ENCODE results near the gene AACS. TPM values are rescaled to one million over a fixed set of nuclear protein-coding genes. Genes with fewer than 3 reads are reported as not detected.

Gene AACS
- total RNA-seq, 1 experiment from 2014 or later: 20.1 TPM

GRCh38 chr12:125178222-125178621 lies 113.0 kb downstream of the AACS start:
- Histone ChIP-seq H3K27ac (ENCODE audit: low read depth, low read length, poor library complexity, severe bottlenecking) (no peak overlapping the region), H3K4me1 (ENCODE audit: insufficient read depth, low read length, poor library complexity, severe bottlenecking) (peaks cover under 1% of the 10 kb centered on the region), H3K36me3 (ENCODE audit: insufficient read depth, low read length, poor library complexity, severe bottlenecking) (no peaks in the 10 kb centered on the region), H3K9me3 (ENCODE audit: low read depth, low read length, poor library complexity, severe bottlenecking) (no peaks in the 10 kb centered on the region), H3K27me3 (replicated peaks; ENCODE audit: insufficient read depth, low read depth, low read length, poor library complexity) (peaks cover 13% of the 10 kb centered on the region), H3K4me3 (ENCODE audit: low read depth, low read length, poor library complexity, severe bottlenecking) (no peak overlapping the region)
- no peak for TF ChIP-seq EZH2 (IDR thresholded peaks at IDR 0.05; ENCODE audit: borderline replicate concordance, low read depth, low read length, poor library complexity, severe bottlenecking)
- no peak for TF ChIP-seq CTCF (conservative IDR thresholded peaks at IDR 0.05; ENCODE audit: low read depth, low read length)
- no TSS peak for BruUV-seq (replicated peaks)
- POLR2A ChIA-PET (ENCODE audit: low non-redundant PET): no interaction called here
- CTCF ChIA-PET: no interaction called here
- intact Hi-C loops (cut with micrococcal nuclease; ENCODE audit: unreplicated experiment): no loop called here
- no peak for DNase-seq (ENCODE audit: low spot score)

- TF ChIP-seq CTCF (conservative IDR thresholded peaks at IDR 0.05; ENCODE audit: low read depth, low read length): no peak
- no peak for TF ChIP-seq EZH2 (IDR thresholded peaks at IDR 0.05; ENCODE audit: borderline replicate concordance, low read depth, low read length, poor library complexity, severe bottlenecking)
- BruUV-seq (replicated peaks): no TSS peak
- Histone ChIP-seq H3K9me3 (ENCODE audit: low read depth, low read length, poor library complexity, severe bottlenecking) (no peaks in the 10 kb centered on the region), H3K27ac (ENCODE audit: low read depth, low read length, poor library complexity, severe bottlenecking) (no peak overlapping the region), H3K4me1 (ENCODE audit: insufficient read depth, low read length, poor library complexity, severe bottlenecking) (peaks cover 9% of the 10 kb centered on the region), H3K27me3 (replicated peaks; ENCODE audit: insufficient read depth, low read depth, low read length, poor library complexity) (peaks cover 11% of the 10 kb centered on the region), H3K36me3 (ENCODE audit: insufficient read depth, low read length, poor library complexity, severe bottlenecking) (no peaks in the 10 kb centered on the region), H3K4me3 (ENCODE audit: low read depth, low read length, poor library complexity, severe bottlenecking) (no peak overlapping the region)
- intact Hi-C loops (cut with micrococcal nuclease; ENCODE audit: unreplicated experiment): loop anchor here (5.0 to 10.0 kb wide), 3 partner anchors 352 to 885 kb away; no protein-coding TSS in a partner anchor
- ChIA-PET CTCF (no interaction called here), POLR2A (ENCODE audit: low non-redundant PET) (no interaction called here)
- DNase-seq (ENCODE audit: low spot score): no peak
These were observed 114.9 kb downstream of the AACS start for GRCh38 chr12:125180144-125180543.

GRCh38 chr12:125181107-125181506 lies 115.9 kb downstream of the AACS start:
- no peaks in the 10 kb centered on the region for H3K9me3 ChIP-seq (ENCODE audit: low read depth, low read length, poor library complexity, severe bottlenecking)
- H3K27me3 ChIP-seq (replicated peaks; ENCODE audit: insufficient read depth, low read depth, low read length, poor library complexity): peaks cover 11% of the 10 kb centered on the region
- H3K36me3 ChIP-seq (ENCODE audit: insufficient read depth, low read length, poor library complexity, severe bottlenecking): no peaks in the 10 kb centered on the region
- intact Hi-C loops (cut with micrococcal nuclease; ENCODE audit: unreplicated experiment): loop anchor here (5.0 to 10.0 kb wide), 3 partner anchors 351 to 884 kb away; no protein-coding TSS in a partner anchor
- no peak overlapping the region for H3K4me3 ChIP-seq (ENCODE audit: low read depth, low read length, poor library complexity, severe bottlenecking)
- H3K27ac ChIP-seq (ENCODE audit: low read depth, low read length, poor library complexity, severe bottlenecking): no peak overlapping the region
- POLR2A ChIA-PET (ENCODE audit: low non-redundant PET): no interaction called here
- TF ChIP-seq CTCF (conservative IDR thresholded peaks at IDR 0.05; ENCODE audit: low read depth, low read length) (no peak), EZH2 (IDR thresholded peaks at IDR 0.05; ENCODE audit: borderline replicate concordance, low read depth, low read length, poor library complexity, severe bottlenecking) (no peak)
- peaks cover 17% of the 10 kb centered on the region for H3K4me1 ChIP-seq (ENCODE audit: insufficient read depth, low read length, poor library complexity, severe bottlenecking)
- no peak for DNase-seq (ENCODE audit: low spot score)
- CTCF ChIA-PET: no interaction called here
- no TSS peak for BruUV-seq (replicated peaks)
